ENCODE measurements around the gene RANBP3.
A peak's percentile ranks its signal among the peaks of the same experiment; 100 is the strongest.

The RANBP3 gene

DNA sequence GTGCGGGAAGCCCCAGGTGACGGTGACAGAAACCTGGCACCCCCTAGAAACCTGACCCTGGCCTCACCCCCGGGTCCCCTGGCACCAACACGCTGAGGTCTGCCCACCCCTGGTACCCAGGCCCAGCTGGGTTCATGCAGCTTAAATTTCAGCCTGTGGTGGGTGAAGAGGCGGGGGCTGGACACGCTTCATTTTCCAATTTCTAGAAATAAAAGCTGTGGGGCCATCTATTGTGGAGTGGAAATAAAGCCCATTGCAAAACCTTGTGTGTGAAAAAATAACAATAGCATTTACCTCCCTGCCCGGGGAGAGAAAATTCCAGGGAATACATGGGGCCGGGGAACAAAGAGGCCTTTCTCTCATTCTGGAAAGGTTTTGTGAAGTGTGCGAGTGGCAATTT lies 100.1 kb downstream of the RANBP3 start:
- DNase-seq = no peak

- DNase-seq = no peak
These were observed 100.5 kb downstream of the RANBP3 start for GRCh38 chr19:5877427-5877826.

- DNase-seq = peak; percentile 63
These were observed 103.4 kb downstream of the RANBP3 start for GRCh38 chr19:5874496-5874895.

DNA sequence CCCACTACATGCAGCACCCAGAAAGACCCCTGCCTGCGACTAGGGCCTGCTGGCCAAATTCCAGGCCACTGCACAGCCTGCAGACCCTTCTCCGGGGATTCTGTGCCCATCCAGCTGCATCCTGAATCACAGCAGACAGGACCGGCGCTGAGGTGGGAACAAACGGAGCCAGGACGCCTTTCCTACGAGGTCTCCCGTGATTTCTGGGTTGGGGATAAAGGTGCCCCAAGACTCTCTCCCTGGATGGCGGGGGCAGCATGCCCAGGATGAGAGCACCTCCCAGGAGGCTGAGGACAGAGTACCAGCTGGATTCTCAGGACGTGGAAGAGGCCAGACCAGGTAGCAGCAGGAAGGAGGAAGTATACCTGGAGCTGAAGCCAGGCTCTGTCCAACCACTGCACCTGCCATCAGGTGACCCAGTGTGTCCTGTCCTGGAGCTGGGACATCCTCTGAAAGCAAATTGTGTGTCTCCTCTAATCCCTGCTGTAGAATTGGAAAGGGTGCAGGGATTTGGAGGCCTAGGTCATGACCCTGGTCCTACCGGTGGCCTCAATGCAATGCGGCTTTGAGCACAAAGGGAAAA lies 104.2 kb downstream of the RANBP3 start:
- DNase-seq = no peak

- DNase-seq = no peak
These were observed 107.0 kb downstream of the RANBP3 start for GRCh38 chr19:5870986-5871394.

DNA sequence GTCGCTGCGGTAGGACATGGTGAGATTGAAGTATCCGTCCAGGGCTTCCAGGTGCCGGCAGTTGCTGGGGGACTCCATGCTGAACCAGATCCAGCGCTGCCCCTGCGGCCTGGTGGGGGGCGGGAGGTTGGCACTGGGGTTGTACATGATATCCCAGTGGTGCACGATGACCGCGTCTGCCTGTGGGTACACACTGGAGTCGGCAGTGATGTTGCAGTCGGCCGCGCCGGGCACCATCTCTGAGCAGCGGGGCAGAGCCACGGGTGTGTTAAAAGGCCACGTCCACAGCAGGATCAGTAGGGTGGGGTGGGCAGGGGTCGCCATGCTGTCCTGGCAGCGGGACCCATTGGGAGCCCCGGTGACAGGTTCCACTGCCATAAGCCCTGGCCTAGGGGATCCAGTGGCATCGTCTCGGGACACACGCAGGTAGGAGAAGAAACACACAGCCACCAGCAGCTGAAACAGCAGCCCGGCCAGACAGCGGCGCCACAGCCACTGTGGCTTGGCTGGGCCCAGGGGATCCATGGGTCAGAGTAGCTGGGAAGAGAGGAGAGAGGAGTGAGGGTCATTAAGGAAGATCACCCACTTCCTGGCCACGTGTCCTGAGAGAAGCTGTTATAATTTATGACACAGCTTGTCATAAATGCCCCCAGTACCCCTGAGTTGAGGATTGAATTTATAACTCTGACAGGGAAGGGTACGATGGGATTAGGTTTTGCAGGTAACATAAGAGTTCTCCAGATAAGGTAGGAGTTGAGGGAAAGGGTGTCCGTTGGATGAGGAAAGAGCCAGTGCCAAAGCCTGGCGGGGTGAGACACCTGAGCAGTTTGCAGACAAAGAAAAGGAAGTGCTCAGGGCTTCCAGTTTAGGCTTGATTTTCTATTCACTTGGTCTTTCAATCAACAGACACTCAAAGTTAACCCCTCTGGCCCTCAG lies 110.5 kb downstream of the RANBP3 start:
- no peak for DNase-seq
